Testis (tissue), 5 donors: Measurements from ENCODE around the gene ARL6IP1. TPM values are rescaled to one million over a fixed set of nuclear protein-coding genes. Genes with fewer than 3 reads are reported as not detected.
A peak's percentile ranks its signal among the peaks of the same experiment; 100 is the strongest.

ENCODE experiments used
- DNase-seq: peaks from one replicate; pipeline ENCODE4 v3.0.0-alpha.2; 2019
- H3K27ac ChIP-seq, 2 donors: fragments of 200-600 bp; sonication (generic); one replicate each; pipeline ENCODE4 v1.5.1; 2019
- H3K27me3 ChIP-seq: fragments of 200-600 bp; sonication (generic); one replicate; pipeline ENCODE4 v1.5.1; 2019
- H3K36me3 ChIP-seq: fragments of 200-600 bp; sonication (generic); one replicate; pipeline ENCODE4 v1.5.1; 2017; ENCODE audit warnings: low read depth; ENCODE audit errors: missing control alignments
- H3K4me1 ChIP-seq: fragments of 200-600 bp; sonication (generic); one replicate; pipeline ENCODE4 v1.5.1; 2019
- H3K4me3 ChIP-seq, 2 donors: fragments of 200-600 bp; sonication (generic); one replicate each; pipeline ENCODE4 v1.5.1; 2017 to 2019
- H3K9me3 ChIP-seq: fragments of 200-600 bp; sonication (generic); one replicate; pipeline ENCODE4 v1.5.1; 2017
- POLR2A ChIP-seq: fragments of 450-650 bp; IDR thresholded peaks from one replicate; pipeline ENCODE4 v1.6.1; 2017; ENCODE audit warnings: antibody characterized with exemption, mild to moderate bottlenecking, moderate library complexity
- WGBS, 2 donors: methylation state at CpG; one replicate each; pipeline ENCODE4 v1.1.5; 2018; 5-methylcytosine and 5-hydroxymethylcytosine counted together
- intact Hi-C: fragments of 100-400 bp; cut with DNase I; formaldehyde crosslinking; loops from one replicate; pipeline ENCODE4 v1.15.1; 2023; ENCODE audit warnings: low total_unique reads
- long read RNA-seq, 2 donors: transcript quantifications; one replicate each; lab custom pipeline, GENCODE V29; 2026
- polyA plus RNA-seq: library from polyadenylated mRNA; stranded (reverse); fragments of 350-450 nt; fragmentation: Illumina TruSeq; extraction: RNeasy Lipid Tissue Mini Kit (QIAGEN cat#74804); gene quantifications from one replicate; pipeline ENCODE4 v1.2.3, GENCODE V29; 2014; ENCODE audit warnings: low read depth, low replicate concordance; ENCODE audit not compliant: insufficient read depth
- total RNA-seq, 2 donors: library from RNA; depleted of rRNA; stranded (reverse); fragments of >200 nt; gene quantifications; one replicate each; pipeline ENCODE4 v1.2.3, GENCODE V29; 2016
- TF ChIP-seq, protein P1 (sequence below), 3 experiments: fragments of 450-650 bp in 2 of 3; fragments of 200-600 bp in 1 of 3; sonication (generic) in 1 of 3; IDR thresholded peaks; one replicate each; pipeline ENCODE4 v1.5.1; 2016 to 2019; ENCODE audit warnings: antibody characterized with exemption in 3 of 3, mild to moderate bottlenecking in 2 of 3, moderate library complexity in 1 of 3

The ARL6IP1 gene
- total RNA-seq: 100 to 1,000 TPM; 392 TPM
- 219 TPM for polyA plus RNA-seq
- long read RNA-seq, donor 1, transcript ARL6IP1-201 (6 exons, 2,409 nt): major isoform, 208 of 239 reads
- long read RNA-seq, donor 1, partial matches to known transcripts: 23 of 239 reads
- long read RNA-seq, donor 1, other reads (novel, unspliced or antisense): 0 of 239 reads
- long read RNA-seq, donor 2, transcript ARL6IP1-201 (6 exons, 2,409 nt): major isoform, 127 of 151 reads
- long read RNA-seq, donor 2, transcript ARL6IP1-206 (2 exons, 806 nt): minor isoform, 6 of 151 reads
- long read RNA-seq, donor 2, partial matches to known transcripts: 14 of 151 reads
- long read RNA-seq, donor 2, other reads (novel, unspliced or antisense): 0 of 151 reads

DNA sequence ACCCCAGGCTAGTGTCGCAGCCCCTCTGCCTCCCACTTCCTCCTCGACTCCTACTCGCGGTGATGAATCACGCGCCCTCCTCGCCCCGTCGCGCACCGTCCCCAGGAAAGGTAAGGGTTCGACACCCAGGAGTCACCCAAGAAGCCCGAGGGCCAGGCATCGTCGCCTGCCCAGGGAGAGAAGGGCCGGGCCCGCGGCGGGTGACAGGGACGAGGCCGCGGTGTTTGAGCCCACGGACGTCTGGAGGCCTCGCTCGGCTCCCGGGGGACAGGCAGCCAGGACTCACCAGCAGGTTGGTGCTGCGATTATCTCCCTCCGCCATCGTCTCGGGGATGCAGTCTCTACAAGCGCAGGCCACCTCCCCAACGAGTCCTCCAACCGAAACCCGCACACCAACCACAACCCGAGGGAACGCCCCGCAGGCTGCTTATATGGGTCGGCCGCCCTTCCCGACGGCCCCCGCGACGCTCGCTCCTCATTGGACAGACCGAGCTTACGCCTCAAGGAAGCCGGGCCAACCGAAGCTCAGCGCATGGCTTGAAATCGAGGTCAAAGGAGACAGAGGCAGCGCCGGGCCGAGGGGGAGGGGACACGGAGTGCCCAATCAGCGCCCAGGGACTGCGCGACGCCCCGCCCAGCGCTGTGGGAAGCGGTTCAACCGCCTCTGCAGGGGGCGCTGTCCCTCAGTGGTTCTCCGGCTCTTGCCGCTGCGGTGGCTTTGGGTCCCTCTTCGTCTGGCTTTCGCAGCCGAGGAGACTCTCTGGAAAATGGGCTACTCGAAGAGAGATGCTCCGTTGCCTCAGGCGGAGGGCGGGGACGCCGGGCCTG, at the start of gene ARL6IP1:
TSS of gene ARL6IP1 (minus strand) at position 405 of the 828 bp plus-strand sequence. CDS start at position 322, 83 bp downstream.
- no peaks in the 10 kb centered on the region for H3K36me3 ChIP-seq

DNA sequence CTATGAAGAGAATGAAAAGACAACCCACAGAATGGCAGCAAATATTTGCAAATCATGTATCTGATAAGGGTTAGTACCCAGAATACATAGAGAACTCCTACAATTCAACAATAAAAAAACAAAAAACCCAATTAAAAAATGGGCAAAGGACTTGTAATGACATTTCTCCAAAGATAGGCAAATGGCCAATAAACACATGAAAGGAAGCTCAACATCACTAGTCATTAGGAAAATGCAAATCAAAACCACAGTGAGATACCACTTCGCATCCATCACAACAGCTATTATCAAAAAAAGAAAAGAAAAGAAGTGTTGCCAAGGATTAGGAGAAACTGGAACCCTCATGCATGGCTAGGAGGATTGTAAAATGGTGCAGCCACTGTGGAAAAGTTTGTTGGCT, 45.1 kb upstream of the ARL6IP1 start:
- TF ChIP-seq POLR2A: no peak
- TF ChIP-seq, protein P1, sequence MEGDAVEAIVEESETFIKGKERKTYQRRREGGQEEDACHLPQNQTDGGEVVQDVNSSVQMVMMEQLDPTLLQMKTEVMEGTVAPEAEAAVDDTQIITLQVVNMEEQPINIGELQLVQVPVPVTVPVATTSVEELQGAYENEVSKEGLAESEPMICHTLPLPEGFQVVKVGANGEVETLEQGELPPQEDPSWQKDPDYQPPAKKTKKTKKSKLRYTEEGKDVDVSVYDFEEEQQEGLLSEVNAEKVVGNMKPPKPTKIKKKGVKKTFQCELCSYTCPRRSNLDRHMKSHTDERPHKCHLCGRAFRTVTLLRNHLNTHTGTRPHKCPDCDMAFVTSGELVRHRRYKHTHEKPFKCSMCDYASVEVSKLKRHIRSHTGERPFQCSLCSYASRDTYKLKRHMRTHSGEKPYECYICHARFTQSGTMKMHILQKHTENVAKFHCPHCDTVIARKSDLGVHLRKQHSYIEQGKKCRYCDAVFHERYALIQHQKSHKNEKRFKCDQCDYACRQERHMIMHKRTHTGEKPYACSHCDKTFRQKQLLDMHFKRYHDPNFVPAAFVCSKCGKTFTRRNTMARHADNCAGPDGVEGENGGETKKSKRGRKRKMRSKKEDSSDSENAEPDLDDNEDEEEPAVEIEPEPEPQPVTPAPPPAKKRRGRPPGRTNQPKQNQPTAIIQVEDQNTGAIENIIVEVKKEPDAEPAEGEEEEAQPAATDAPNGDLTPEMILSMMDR (IDR thresholded peaks at IDR 0.05): no peak

More for the DNA sequence above, at the start of gene ARL6IP1:
- WGBS, 2 donors: 1 to 3% methylated on average over 13 to 73 of the region's 77 CpGs
- Histone ChIP-seq H3K4me3 (peak within 1 kb of the TSS; percentile 84 to 88), H3K4me1 (peaks cover 8% of the 10 kb centered on the region), H3K9me3 (no peaks in the 10 kb centered on the region), H3K27me3 (no peaks in the 10 kb centered on the region), H3K27ac (peak within 1 kb of the TSS; percentile 67 to 89)
- intact Hi-C loops: no loop called here
- TF ChIP-seq, protein P1 (IDR thresholded peaks at IDR 0.05): peak; percentile 85 to 98 (median 96)
- peak; percentile 100 for TF ChIP-seq POLR2A
- peak; percentile 100 for DNase-seq

DNA sequence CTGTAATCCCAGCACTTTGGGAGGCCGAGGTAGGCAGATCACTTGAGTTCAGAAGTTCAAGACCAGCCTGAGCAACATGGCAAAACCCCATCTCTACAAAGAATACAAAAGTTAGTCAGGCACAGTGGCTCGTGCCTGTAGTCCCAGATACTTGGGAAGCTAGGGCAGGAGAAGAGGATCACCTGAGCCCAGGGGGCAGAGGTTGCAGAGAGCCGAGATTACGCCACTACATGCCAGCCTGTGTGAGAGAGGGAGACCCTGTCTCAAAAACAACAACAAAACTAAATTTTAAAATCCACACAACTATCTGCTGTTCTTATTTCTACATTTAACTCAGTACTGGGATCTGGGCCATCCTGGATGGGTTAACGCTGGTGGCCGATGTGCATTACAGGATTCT, 41.2 kb upstream of the ARL6IP1 start:
- WGBS, 2 donors: 86 to 96% methylated on average over 6 of the region's 6 CpGs

More for the DNA sequence above, 45.1 kb upstream of the ARL6IP1 start:
- no peak overlapping the region for H3K4me3 ChIP-seq
- no peaks in the 10 kb centered on the region for H3K9me3 ChIP-seq
- no peaks in the 10 kb centered on the region for H3K36me3 ChIP-seq
- intact Hi-C loops: no loop called here
- DNase-seq: no peak
- H3K4me1 ChIP-seq: peaks cover 4% of the 10 kb centered on the region
- no peak overlapping the region for H3K27ac ChIP-seq
- no peaks in the 10 kb centered on the region for H3K27me3 ChIP-seq
- WGBS, 2 donors: 97 to 100% methylated on average over 1 of the region's 1 CpG

DNA sequence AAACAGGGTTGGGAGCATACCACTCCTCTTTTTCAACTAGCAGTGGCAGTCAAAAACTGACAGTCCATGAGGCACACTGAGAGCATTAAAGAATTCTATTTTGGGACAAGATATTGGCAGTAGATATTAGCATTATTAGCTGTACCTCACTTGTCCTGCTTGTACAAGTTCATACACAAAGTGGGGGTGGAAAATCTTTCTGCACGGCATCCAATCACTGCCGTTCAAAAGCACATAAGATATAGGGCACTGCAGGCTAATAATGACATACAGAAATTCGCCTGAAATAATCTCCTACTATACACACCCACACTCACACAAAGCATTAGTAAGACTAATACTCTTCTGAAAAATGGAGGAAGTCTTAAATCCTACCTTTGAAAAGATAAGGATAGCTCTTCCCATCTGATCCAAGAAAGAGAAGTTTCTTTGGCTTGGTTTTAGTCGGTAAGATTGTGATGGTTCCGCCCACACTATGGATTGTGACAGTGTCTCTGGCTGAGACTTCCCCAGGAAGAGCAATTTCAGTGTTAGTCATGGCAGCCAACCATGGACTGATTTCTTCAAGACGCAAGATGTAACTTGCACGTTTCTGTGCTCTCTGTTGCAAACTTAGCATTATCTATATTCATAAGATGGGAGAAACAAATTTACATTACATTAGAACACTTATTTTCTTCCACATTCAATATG, 40.6 kb upstream of the ARL6IP1 start:
- intact Hi-C loops: no loop called here
- TF ChIP-seq, protein P1 (IDR thresholded peaks at IDR 0.05): no peak
- no peak for TF ChIP-seq POLR2A
- no peak overlapping the region for H3K4me3 ChIP-seq
- no peaks in the 10 kb centered on the region for H3K36me3 ChIP-seq
- no peak for DNase-seq
- H3K4me1 ChIP-seq: peaks cover 4% of the 10 kb centered on the region
- WGBS, 2 donors: 87 to 91% methylated on average over 7 of the region's 7 CpGs
- no peaks in the 10 kb centered on the region for H3K27me3 ChIP-seq
- no peak overlapping the region for H3K27ac ChIP-seq
- H3K9me3 ChIP-seq: no peaks in the 10 kb centered on the region

More for the DNA sequence above, 41.2 kb upstream of the ARL6IP1 start:
- Histone ChIP-seq H3K4me1 (peaks cover 4% of the 10 kb centered on the region), H3K27ac (no peak overlapping the region), H3K36me3 (no peaks in the 10 kb centered on the region), H3K9me3 (no peaks in the 10 kb centered on the region), H3K27me3 (no peaks in the 10 kb centered on the region), H3K4me3 (no peak overlapping the region)
- DNase-seq: no peak
- intact Hi-C loops: no loop called here
- TF ChIP-seq POLR2A: no peak
- TF ChIP-seq, protein P1 (IDR thresholded peaks at IDR 0.05): no peak
